Ectodermal cell (in vitro differentiated cells): ENCODE measurements around the gene KRTAP29-1.

Experiments
- H3K27ac ChIP-seq: 2 replicates; pipeline ENCODE4 v1.7.0; 2013; ENCODE audit warnings: mild to moderate bottlenecking, low read depth, low read length; ENCODE audit not compliant: insufficient read depth, poor library complexity, severe bottlenecking
- H3K27me3 ChIP-seq: 2 replicates; pipeline ENCODE4 v1.7.0; 2013; ENCODE audit warnings: mild to moderate bottlenecking, low read length; ENCODE audit not compliant: insufficient read depth, control insufficient read depth, poor library complexity, severe bottlenecking
- H3K36me3 ChIP-seq: one replicate; pipeline ENCODE4 v1.7.0; 2013; ENCODE audit warnings: low read length; ENCODE audit not compliant: control insufficient read depth, insufficient read depth
- H3K4me1 ChIP-seq: one replicate; pipeline ENCODE4 v1.7.0; 2013; ENCODE audit warnings: low read length; ENCODE audit not compliant: control insufficient read depth, insufficient read depth
- H3K4me3 ChIP-seq: 2 replicates; pipeline ENCODE4 v1.7.0; 2013; ENCODE audit warnings: low read depth, low read length, control low read depth; ENCODE audit not compliant: insufficient read depth
- H3K9me3 ChIP-seq: 2 replicates; pipeline ENCODE4 v1.7.0; 2013; ENCODE audit warnings: mild to moderate bottlenecking, low read length, moderate library complexity; ENCODE audit not compliant: control insufficient read depth
- WGBS, 2 experiments: methylation state at CpG; one replicate each; pipeline ENCODE4 v1.1.7; 2013; ENCODE audit warnings: missing lambda C conversion rate in 2 of 2; 5-methylcytosine and 5-hydroxymethylcytosine counted together

Gene KRTAP29-1

GRCh38 chr17:41339571-41340172, 37.0 kb upstream of the KRTAP29-1 start:
- H3K4me1 ChIP-seq: no peaks in the 10 kb centered on the region
- no peaks in the 10 kb centered on the region for H3K27me3 ChIP-seq
- no peaks in the 10 kb centered on the region for H3K36me3 ChIP-seq
- WGBS, 2 experiments: 77 to 85% methylated on average over 2 of the region's 2 CpGs
- no peak overlapping the region for H3K27ac ChIP-seq
- H3K9me3 ChIP-seq: no peaks in the 10 kb centered on the region
- H3K4me3 ChIP-seq: no peak overlapping the region

- H3K4me3 ChIP-seq: no peak overlapping the region
- H3K27me3 ChIP-seq: no peaks in the 10 kb centered on the region
- no peak overlapping the region for H3K27ac ChIP-seq
- no peaks in the 10 kb centered on the region for H3K36me3 ChIP-seq
- WGBS, 2 experiments: 92 to 94% methylated on average over 5 of the region's 5 CpGs
- no peaks in the 10 kb centered on the region for H3K4me1 ChIP-seq
- H3K9me3 ChIP-seq: no peaks in the 10 kb centered on the region
Measured at GRCh38 chr17:41338961-41339485, 36.4 kb upstream of the KRTAP29-1 start.

GRCh38 chr17:41335747-41336146, 33.1 kb upstream of the KRTAP29-1 start:
- H3K36me3 ChIP-seq: no peaks in the 10 kb centered on the region
- H3K4me3 ChIP-seq: no peak overlapping the region
- WGBS, 2 experiments: 92 to 97% methylated on average over 1 of the region's 1 CpG
- H3K9me3 ChIP-seq: no peaks in the 10 kb centered on the region
- no peak overlapping the region for H3K27ac ChIP-seq
- H3K27me3 ChIP-seq: no peaks in the 10 kb centered on the region
- H3K4me1 ChIP-seq: no peaks in the 10 kb centered on the region

- Histone ChIP-seq H3K4me1 (no peaks in the 10 kb centered on the region), H3K9me3 (no peaks in the 10 kb centered on the region), H3K27me3 (no peaks in the 10 kb centered on the region), H3K36me3 (no peaks in the 10 kb centered on the region), H3K4me3 (no peak overlapping the region), H3K27ac (no peak overlapping the region)
- WGBS, 2 experiments: 74 to 79% methylated on average over 6 of the region's 6 CpGs
Measured at GRCh38 chr17:41334385-41335305, 32.0 kb upstream of the KRTAP29-1 start.

GRCh38 chr17:41333836-41334235, 31.2 kb upstream of the KRTAP29-1 start:
- Histone ChIP-seq H3K4me3 (no peak overlapping the region), H3K36me3 (no peaks in the 10 kb centered on the region), H3K4me1 (no peaks in the 10 kb centered on the region), H3K9me3 (no peaks in the 10 kb centered on the region), H3K27me3 (no peaks in the 10 kb centered on the region), H3K27ac (no peak overlapping the region)
- WGBS, 2 experiments: 93 to 97% methylated on average over 3 of the region's 3 CpGs

GRCh38 chr17:41333098-41333497, 30.4 kb upstream of the KRTAP29-1 start:
- Histone ChIP-seq H3K4me3 (no peak overlapping the region), H3K27me3 (no peaks in the 10 kb centered on the region), H3K36me3 (no peaks in the 10 kb centered on the region), H3K27ac (no peak overlapping the region), H3K4me1 (no peaks in the 10 kb centered on the region), H3K9me3 (no peaks in the 10 kb centered on the region)
- 95 to 96% methylated on average over 5 of the region's 5 CpGs for WGBS, 2 experiments

GRCh38 chr17:41332239-41332638, 29.6 kb upstream of the KRTAP29-1 start:
- Histone ChIP-seq H3K27me3 (no peaks in the 10 kb centered on the region), H3K27ac (no peak overlapping the region), H3K9me3 (no peaks in the 10 kb centered on the region), H3K36me3 (no peaks in the 10 kb centered on the region), H3K4me3 (no peak overlapping the region), H3K4me1 (no peaks in the 10 kb centered on the region)
- 90 to 93% methylated on average over 2 of the region's 2 CpGs for WGBS, 2 experiments

- H3K27ac ChIP-seq: no peak overlapping the region
- no peaks in the 10 kb centered on the region for H3K9me3 ChIP-seq
- H3K27me3 ChIP-seq: no peaks in the 10 kb centered on the region
- H3K36me3 ChIP-seq: no peaks in the 10 kb centered on the region
- H3K4me1 ChIP-seq: no peaks in the 10 kb centered on the region
- WGBS, 2 experiments: 86 to 87% methylated on average over 7 of the region's 7 CpGs
- H3K4me3 ChIP-seq: no peak overlapping the region
Measured at GRCh38 chr17:41331606-41332005, 29.0 kb upstream of the KRTAP29-1 start.

GRCh38 chr17:41329279-41329948, 26.8 kb upstream of the KRTAP29-1 start:
- Histone ChIP-seq H3K4me1 (no peaks in the 10 kb centered on the region), H3K27me3 (no peaks in the 10 kb centered on the region), H3K36me3 (no peaks in the 10 kb centered on the region), H3K27ac (no peak overlapping the region), H3K4me3 (no peak overlapping the region), H3K9me3 (no peaks in the 10 kb centered on the region)
- WGBS, 2 experiments: 66 to 69% methylated on average over 11 to 13 of the region's 13 CpGs

- H3K27me3 ChIP-seq: no peaks in the 10 kb centered on the region
Measured at GRCh38 chr17:41328207-41328606, 25.6 kb upstream of the KRTAP29-1 start.

More at GRCh38 chr17:41328207-41328606, 25.6 kb upstream of the KRTAP29-1 start:
- H3K4me3 ChIP-seq: no peak overlapping the region
- no peaks in the 10 kb centered on the region for H3K9me3 ChIP-seq
- no peaks in the 10 kb centered on the region for H3K4me1 ChIP-seq
- H3K36me3 ChIP-seq: no peaks in the 10 kb centered on the region
- 92 to 94% methylated on average over 7 of the region's 7 CpGs for WGBS, 2 experiments
- no peak overlapping the region for H3K27ac ChIP-seq
